ENCODE results near the gene C2orf76.

DNA sequence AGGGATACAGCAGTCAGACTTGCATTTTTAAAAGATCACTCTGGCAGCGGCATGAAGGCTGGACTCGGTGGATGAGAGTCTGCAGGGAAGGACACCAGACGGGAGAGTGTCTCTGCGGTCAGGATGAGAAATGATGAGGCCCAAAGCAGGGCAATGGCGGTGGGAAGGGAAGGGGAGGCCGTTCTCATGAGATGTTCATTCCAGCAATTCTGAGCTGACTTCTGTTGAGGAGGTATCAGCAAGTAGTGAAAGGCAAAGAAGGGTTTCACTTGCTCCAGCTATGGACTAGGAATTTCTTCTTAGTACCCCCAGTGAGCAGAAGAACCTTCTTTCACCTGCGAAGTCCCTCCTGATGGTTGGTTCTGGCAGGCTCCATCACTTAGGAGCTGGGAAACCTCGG lies 80.0 kb downstream of the C2orf76 start:
- TF ChIP-seq, protein P1, sequence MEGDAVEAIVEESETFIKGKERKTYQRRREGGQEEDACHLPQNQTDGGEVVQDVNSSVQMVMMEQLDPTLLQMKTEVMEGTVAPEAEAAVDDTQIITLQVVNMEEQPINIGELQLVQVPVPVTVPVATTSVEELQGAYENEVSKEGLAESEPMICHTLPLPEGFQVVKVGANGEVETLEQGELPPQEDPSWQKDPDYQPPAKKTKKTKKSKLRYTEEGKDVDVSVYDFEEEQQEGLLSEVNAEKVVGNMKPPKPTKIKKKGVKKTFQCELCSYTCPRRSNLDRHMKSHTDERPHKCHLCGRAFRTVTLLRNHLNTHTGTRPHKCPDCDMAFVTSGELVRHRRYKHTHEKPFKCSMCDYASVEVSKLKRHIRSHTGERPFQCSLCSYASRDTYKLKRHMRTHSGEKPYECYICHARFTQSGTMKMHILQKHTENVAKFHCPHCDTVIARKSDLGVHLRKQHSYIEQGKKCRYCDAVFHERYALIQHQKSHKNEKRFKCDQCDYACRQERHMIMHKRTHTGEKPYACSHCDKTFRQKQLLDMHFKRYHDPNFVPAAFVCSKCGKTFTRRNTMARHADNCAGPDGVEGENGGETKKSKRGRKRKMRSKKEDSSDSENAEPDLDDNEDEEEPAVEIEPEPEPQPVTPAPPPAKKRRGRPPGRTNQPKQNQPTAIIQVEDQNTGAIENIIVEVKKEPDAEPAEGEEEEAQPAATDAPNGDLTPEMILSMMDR (IDR thresholded peaks at IDR 0.05), result no peak
- no peak for TF ChIP-seq POLR2A (IDR thresholded peaks at IDR 0.05)

Data from Peyer's patch (tissue), 4 donors.